ENCODE measurements around the gene MRPS23. TPM values are rescaled to one million over a fixed set of nuclear protein-coding genes. Genes with fewer than 3 reads are reported as not detected.

The MRPS23 gene
- polyA plus RNA-seq, 4 donors = 15.4 to 49.8 (median 25.8) TPM

- DNase-seq (peak; percentile 83 to 90), FAIRE-seq (no peak)
- no peaks in the 10 kb centered on the region for H3K27me3 ChIP-seq (ENCODE audit: control insufficient read depth in 3 of 3, insufficient read depth in 3 of 3, low read length in 3 of 3)
- peaks cover 3 to 48% (median 9%) of the 10 kb centered on the region in 3 donors for H3K4me1 ChIP-seq (ENCODE audit: control insufficient read depth in 3 of 3, insufficient read depth in 2 of 3, low read depth in 1 of 3, low read length in 2 of 3)
- H3K9me3 ChIP-seq (ENCODE audit: control insufficient read depth in 2 of 2, insufficient read depth in 1 of 2, low read depth in 1 of 2, low read length in 1 of 2) = no peaks in the 10 kb centered on the region
- WGBS, 3 donors = 38 to 44% (median 39%) methylated on average over 6 of the region's 6 CpGs
- H3K4me3 ChIP-seq (ENCODE audit: low read depth in 1 of 3, low read length in 3 of 3) = no peak overlapping the region
- no peaks in the 10 kb centered on the region for H3K36me3 ChIP-seq (ENCODE audit: control insufficient read depth in 3 of 3, insufficient read depth in 2 of 3, low read depth in 1 of 3, low read length in 3 of 3)
- peak overlapping the region; percentile 57 to 97 (median 85) for H3K27ac ChIP-seq (ENCODE audit: low read depth in 1 of 3, low read length in 2 of 3)
Observed at GRCh38 chr17:57892146-57892819, 42.4 kb upstream of the MRPS23 start.

- WGBS, 3 donors = 86% methylated on average over 4 of the region's 4 CpGs
- Histone ChIP-seq H3K27ac (ENCODE audit: low read depth in 1 of 3, low read length in 2 of 3) (peak overlapping the region in 1 of 3 donors; percentile 58), H3K27me3 (ENCODE audit: control insufficient read depth in 3 of 3, insufficient read depth in 3 of 3, low read length in 3 of 3) (no peaks in the 10 kb centered on the region), H3K36me3 (ENCODE audit: control insufficient read depth in 3 of 3, insufficient read depth in 2 of 3, low read depth in 1 of 3, low read length in 3 of 3) (no peaks in the 10 kb centered on the region), H3K9me3 (ENCODE audit: control insufficient read depth in 2 of 2, insufficient read depth in 1 of 2, low read depth in 1 of 2, low read length in 1 of 2) (no peaks in the 10 kb centered on the region), H3K4me3 (ENCODE audit: low read depth in 1 of 3, low read length in 3 of 3) (no peak overlapping the region), H3K4me1 (ENCODE audit: control insufficient read depth in 3 of 3, insufficient read depth in 2 of 3, low read depth in 1 of 3, low read length in 2 of 3) (peaks cover 3 to 48% (median 9%) of the 10 kb centered on the region in 3 donors)
- FAIRE-seq = no peak
- DNase-seq = no peak
Observed at GRCh38 chr17:57890857-57891232, 41.0 kb upstream of the MRPS23 start.

DNA sequence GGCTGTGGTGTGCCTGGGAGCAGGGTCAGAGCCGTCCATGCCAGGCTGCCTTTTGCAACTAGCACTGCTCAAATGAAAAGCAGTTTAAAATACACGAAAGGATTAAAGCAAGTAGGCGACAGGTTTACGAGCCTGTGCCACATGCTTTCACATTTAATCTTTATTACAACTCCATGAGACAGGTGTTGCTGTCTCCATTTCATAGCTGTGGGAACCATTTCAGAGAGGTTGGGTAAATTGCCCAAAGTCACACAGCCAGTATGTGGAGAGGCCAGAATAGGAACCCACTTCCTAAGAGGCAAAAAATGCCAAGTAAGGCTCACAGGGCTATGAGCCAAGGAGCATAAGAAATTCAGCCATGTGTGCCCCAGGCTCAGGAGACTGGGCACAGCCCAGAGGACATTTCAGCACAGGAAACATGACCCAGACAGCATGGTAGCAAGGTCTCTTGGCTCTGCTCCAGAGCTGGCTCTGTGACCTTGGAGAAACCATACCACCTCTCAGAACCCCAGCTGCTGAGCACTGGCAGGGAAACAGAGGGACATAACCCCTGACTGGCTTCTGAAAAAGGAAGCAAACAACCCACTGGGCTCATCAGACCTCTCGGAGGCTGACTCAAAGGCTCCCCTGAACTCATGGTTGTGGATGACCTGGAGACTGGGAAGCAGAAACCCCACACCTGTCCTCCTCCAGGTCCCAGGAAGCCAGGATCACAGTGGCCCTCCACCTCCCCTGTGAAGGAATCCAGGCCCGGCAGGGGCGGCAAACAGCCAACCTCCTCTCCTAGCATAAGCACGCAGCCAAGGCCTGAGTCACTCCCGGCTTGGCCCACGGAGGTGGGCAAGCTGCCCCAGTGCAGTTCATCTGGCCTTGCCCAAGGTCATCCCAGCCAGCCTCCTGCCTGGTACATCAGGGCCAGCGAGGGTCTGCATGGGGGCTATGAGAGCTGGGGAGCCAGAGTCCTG, 40.3 kb upstream of the MRPS23 start:
- FAIRE-seq (no peak), DNase-seq (no peak)
- Histone ChIP-seq H3K36me3 (ENCODE audit: control insufficient read depth in 3 of 3, insufficient read depth in 2 of 3, low read depth in 1 of 3, low read length in 3 of 3) (no peaks in the 10 kb centered on the region), H3K4me3 (ENCODE audit: low read depth in 1 of 3, low read length in 3 of 3) (no peak overlapping the region), H3K27ac (ENCODE audit: low read depth in 1 of 3, low read length in 2 of 3) (peak overlapping the region in 1 of 3 donors; percentile 58), H3K4me1 (ENCODE audit: control insufficient read depth in 3 of 3, insufficient read depth in 2 of 3, low read depth in 1 of 3, low read length in 2 of 3) (peaks cover 3 to 43% (median 9%) of the 10 kb centered on the region in 3 donors), H3K27me3 (ENCODE audit: control insufficient read depth in 3 of 3, insufficient read depth in 3 of 3, low read length in 3 of 3) (no peaks in the 10 kb centered on the region), H3K9me3 (ENCODE audit: control insufficient read depth in 2 of 2, insufficient read depth in 1 of 2, low read depth in 1 of 2, low read length in 1 of 2) (no peaks in the 10 kb centered on the region)
- WGBS, 3 donors = 45 to 58% (median 58%) methylated on average over 11 of the region's 11 CpGs

DNA sequence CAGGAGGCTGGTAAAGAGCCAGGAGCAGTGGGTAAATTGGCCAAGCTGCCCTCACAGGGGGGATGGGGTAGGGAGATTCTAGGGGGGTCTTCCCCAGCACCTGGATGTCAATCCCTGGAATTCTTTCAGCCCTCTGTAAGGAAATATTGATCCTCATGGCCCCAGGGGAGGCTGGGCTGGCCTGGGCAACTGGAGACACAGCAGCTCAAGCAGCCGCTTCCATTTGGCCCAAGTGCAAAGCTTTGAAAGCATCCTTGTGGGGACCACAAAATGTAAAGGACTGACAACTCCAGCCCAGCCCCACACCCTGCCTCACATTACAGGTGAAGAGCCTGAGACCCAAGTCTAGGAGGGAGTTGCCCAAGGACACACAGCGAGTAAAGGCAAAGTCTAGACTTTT, 39.4 kb upstream of the MRPS23 start:
- H3K27me3 ChIP-seq (ENCODE audit: control insufficient read depth in 3 of 3, insufficient read depth in 3 of 3, low read length in 3 of 3) = no peaks in the 10 kb centered on the region
- no peak overlapping the region for H3K4me3 ChIP-seq (ENCODE audit: low read depth in 1 of 3, low read length in 3 of 3)
- peaks cover 0 to 9% (median 0%) of the 10 kb centered on the region in 3 donors for H3K36me3 ChIP-seq (ENCODE audit: control insufficient read depth in 3 of 3, insufficient read depth in 2 of 3, low read depth in 1 of 3, low read length in 3 of 3)
- H3K9me3 ChIP-seq (ENCODE audit: control insufficient read depth in 2 of 2, insufficient read depth in 1 of 2, low read depth in 1 of 2, low read length in 1 of 2) = no peaks in the 10 kb centered on the region
- FAIRE-seq = no peak
- no peak overlapping the region for H3K27ac ChIP-seq (ENCODE audit: low read depth in 1 of 3, low read length in 2 of 3)
- no peak for DNase-seq
- WGBS, 3 donors = 59 to 86% (median 77%) methylated on average over 2 of the region's 2 CpGs
- peaks cover 3 to 37% (median 9%) of the 10 kb centered on the region in 3 donors for H3K4me1 ChIP-seq (ENCODE audit: control insufficient read depth in 3 of 3, insufficient read depth in 2 of 3, low read depth in 1 of 3, low read length in 2 of 3)

DNA sequence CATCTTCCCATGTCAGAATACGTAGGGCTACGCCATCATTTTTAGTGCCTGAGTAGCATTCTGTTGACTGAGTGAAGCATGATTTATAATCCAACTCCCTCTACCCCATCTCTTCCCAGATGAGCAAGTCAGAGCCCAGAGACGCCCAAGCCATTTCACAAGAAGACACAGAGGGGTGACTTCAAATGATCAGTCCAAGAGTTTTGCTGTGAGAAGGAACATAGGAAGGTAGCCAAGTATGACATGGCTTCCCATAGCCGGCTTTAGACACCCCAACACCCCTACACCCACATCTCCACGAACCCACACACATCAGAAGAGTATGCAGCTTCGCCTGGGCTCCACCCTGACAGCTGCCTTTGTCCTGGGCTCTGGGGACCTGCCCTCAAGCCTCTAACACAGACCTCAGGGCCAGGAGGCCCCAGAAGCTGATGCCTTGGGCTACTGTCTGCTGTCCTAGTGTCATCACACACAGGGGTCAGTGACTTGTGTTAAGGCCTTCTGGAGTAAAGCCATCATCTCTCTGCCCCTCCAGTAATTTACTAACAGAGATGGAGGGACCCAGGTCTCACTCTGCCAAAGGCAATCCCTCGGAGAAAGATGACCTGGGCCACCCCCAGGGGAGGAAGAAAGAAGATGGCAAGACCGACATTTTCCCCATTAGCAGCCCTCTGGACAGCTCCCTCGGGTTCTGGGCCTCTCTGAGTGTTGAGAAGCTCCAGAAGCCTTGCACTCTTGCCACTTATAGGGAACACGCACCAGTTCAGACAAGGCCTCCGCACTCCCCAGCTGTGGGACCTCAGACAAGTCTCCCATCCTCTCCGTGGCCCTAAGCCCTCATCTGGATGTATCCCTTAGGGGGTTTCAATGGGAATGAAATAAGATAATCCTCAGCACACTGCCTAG, 38.7 kb upstream of the MRPS23 start:
- peaks cover 0 to 13% (median 0%) of the 10 kb centered on the region in 3 donors for H3K36me3 ChIP-seq (ENCODE audit: control insufficient read depth in 3 of 3, insufficient read depth in 2 of 3, low read depth in 1 of 3, low read length in 3 of 3)
- no peak overlapping the region for H3K27ac ChIP-seq (ENCODE audit: low read depth in 1 of 3, low read length in 2 of 3)
- no peak for DNase-seq
- H3K27me3 ChIP-seq (ENCODE audit: control insufficient read depth in 3 of 3, insufficient read depth in 3 of 3, low read length in 3 of 3) = no peaks in the 10 kb centered on the region
- FAIRE-seq = no peak
- peaks cover 3 to 32% (median 9%) of the 10 kb centered on the region in 3 donors for H3K4me1 ChIP-seq (ENCODE audit: control insufficient read depth in 3 of 3, insufficient read depth in 2 of 3, low read depth in 1 of 3, low read length in 2 of 3)
- H3K9me3 ChIP-seq (ENCODE audit: control insufficient read depth in 2 of 2, insufficient read depth in 1 of 2, low read depth in 1 of 2, low read length in 1 of 2) = no peaks in the 10 kb centered on the region
- 80 to 91% (median 82%) methylated on average over 12 of the region's 12 CpGs for WGBS, 3 donors
- H3K4me3 ChIP-seq (ENCODE audit: low read depth in 1 of 3, low read length in 3 of 3) = no peak overlapping the region

DNA sequence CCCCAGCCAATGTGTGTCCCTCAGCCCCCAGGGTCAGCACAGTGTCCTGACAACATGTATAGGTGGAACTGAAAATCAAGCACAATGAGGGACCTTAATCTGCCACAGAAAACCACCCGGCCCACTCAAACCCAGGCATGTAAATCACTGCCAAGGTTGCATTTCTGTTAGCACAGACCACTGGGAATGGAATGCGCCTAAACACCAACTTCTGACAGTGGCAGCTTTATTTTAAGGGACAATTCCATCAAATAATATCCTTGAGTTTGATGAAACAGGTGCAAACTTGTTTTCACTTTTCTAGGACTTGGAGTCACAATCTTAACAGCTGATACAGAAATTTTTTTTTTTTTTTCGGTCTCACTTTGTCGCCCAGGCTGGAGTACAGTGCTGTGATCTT, 37.3 kb upstream of the MRPS23 start:
- no peak overlapping the region for H3K4me3 ChIP-seq (ENCODE audit: low read depth in 1 of 3, low read length in 3 of 3)
- FAIRE-seq = no peak
- H3K9me3 ChIP-seq (ENCODE audit: control insufficient read depth in 2 of 2, insufficient read depth in 1 of 2, low read depth in 1 of 2, low read length in 1 of 2) = no peaks in the 10 kb centered on the region
- H3K27ac ChIP-seq (ENCODE audit: low read depth in 1 of 3, low read length in 2 of 3) = no peak overlapping the region
- peaks cover 3 to 18% (median 6%) of the 10 kb centered on the region in 3 donors for H3K4me1 ChIP-seq (ENCODE audit: control insufficient read depth in 3 of 3, insufficient read depth in 2 of 3, low read depth in 1 of 3, low read length in 2 of 3)
- WGBS, 3 donors = 86 to 90% (median 89%) methylated on average over 4 of the region's 4 CpGs
- peaks cover 0 to 13% (median 0%) of the 10 kb centered on the region in 3 donors for H3K36me3 ChIP-seq (ENCODE audit: control insufficient read depth in 3 of 3, insufficient read depth in 2 of 3, low read depth in 1 of 3, low read length in 3 of 3)
- DNase-seq = no peak
- H3K27me3 ChIP-seq (ENCODE audit: control insufficient read depth in 3 of 3, insufficient read depth in 3 of 3, low read length in 3 of 3) = no peaks in the 10 kb centered on the region

DNA sequence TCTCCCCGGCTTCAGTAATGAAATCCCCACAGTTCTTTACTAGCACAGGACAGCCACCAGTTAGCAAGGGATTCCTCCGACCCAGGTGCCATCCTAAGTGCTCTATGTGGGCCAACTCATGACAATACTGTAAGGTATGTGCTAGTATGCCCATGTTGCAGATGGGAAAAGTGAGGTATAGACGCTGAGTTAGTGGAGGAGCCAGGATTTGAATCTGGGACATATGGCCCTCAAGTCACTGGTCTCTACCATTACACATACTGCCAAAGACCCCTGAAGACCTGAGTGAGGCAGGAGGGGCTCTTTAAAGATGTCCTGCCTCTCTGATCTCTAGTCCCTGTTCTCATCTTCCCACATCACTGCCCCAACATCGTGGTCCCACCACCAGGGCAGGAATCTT, 36.2 kb upstream of the MRPS23 start:
- WGBS, 3 donors = 84 to 87% (median 86%) methylated on average over 4 of the region's 4 CpGs
- peaks cover 0 to 13% (median 0%) of the 10 kb centered on the region in 3 donors for H3K36me3 ChIP-seq (ENCODE audit: control insufficient read depth in 3 of 3, insufficient read depth in 2 of 3, low read depth in 1 of 3, low read length in 3 of 3)
- peaks cover 3 to 22% (median 9%) of the 10 kb centered on the region in 3 donors for H3K4me1 ChIP-seq (ENCODE audit: control insufficient read depth in 3 of 3, insufficient read depth in 2 of 3, low read depth in 1 of 3, low read length in 2 of 3)
- H3K9me3 ChIP-seq (ENCODE audit: control insufficient read depth in 2 of 2, insufficient read depth in 1 of 2, low read depth in 1 of 2, low read length in 1 of 2) = no peaks in the 10 kb centered on the region
- DNase-seq (no peak), FAIRE-seq (no peak)
- no peak overlapping the region for H3K27ac ChIP-seq (ENCODE audit: low read depth in 1 of 3, low read length in 2 of 3)
- no peak overlapping the region for H3K4me3 ChIP-seq (ENCODE audit: low read depth in 1 of 3, low read length in 3 of 3)
- no peaks in the 10 kb centered on the region for H3K27me3 ChIP-seq (ENCODE audit: control insufficient read depth in 3 of 3, insufficient read depth in 3 of 3, low read length in 3 of 3)
